ENCODE results near the gene CIITA. TPM values are rescaled to one million over a fixed set of nuclear protein-coding genes. Genes with fewer than 3 reads are reported as not detected.

Gene CIITA
- total and polyA plus RNA-seq, 9 of the 15 experiments (the other 6 are each of a cell fraction or from before 2014, with no cell fraction given): 0.01 to 0.20 (median 0.11) TPM; not detected in 4

DNA sequence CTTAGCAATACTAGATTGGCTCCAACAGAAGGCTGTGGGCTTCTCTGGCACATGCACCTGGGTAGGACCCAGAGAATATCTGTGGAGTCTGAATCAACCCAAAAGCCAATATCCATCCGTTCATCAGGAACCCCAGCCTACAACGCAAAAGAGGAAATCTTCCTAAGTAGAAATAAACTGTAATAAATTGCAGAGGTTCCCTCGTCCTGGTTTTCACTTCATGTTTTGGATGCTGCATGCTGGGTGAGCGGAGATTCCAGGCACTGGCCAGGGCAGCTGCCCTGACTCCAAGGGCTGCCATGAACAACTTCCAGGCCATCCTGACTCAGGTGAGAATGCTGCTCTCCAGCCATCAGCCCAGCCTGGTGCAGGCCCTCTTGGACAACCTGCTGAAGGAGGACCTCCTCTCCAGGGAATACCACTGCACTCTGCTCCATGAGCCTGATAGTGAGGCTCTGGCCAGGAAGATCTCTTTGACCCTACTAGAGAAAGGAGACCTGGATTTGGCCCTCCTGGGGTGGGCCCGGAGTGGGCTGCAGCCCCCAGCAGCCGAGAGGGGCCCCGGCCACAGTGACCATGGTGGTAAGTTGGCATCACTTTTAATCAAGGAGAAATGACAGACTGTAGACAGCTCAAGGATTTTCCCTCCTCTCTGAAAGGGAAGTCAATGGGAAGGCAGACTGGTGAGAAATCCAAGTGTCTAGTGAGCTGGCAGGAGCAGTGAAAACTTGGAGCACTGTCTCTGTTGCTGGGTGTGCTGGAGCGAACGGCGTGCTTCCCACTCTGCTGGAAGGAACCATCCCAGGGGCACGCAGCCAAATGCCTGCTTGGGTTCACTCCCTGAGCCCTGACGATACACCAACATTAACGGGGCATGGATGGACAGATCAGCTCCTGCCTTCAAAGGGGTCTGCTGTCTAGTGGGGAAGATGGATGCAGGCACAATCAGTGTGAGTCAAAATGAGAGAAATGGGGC is 10.7 kb upstream of the CIITA start:
- no peak overlapping the region for H3K27ac ChIP-seq (ENCODE audit: extremely low read depth, low read depth, low read length)
- BruUV-seq (replicated peaks): no TSS peak
- peaks cover 14 to 34% of the 10 kb centered on the region in 2 experiments; a peak in 4 of 5 replicates for H3K27me3 ChIP-seq (ENCODE audit: control insufficient read depth in 2 of 2, insufficient read depth in 2 of 2, low read length in 2 of 2)
- peaks cover 3% of the 10 kb centered on the region for H3K9me1 ChIP-seq (ENCODE audit: control insufficient read depth, insufficient read depth, low read length)
- intact Hi-C loops (cut with micrococcal nuclease) (no loop called here), in situ Hi-C loops (cut with MboI) (no loop called here)
- no peak overlapping the region for H2AFZ ChIP-seq (ENCODE audit: low read depth, low read length)
- no peaks in the 10 kb centered on the region for H3K79me2 ChIP-seq (ENCODE audit: control insufficient read depth, insufficient read depth, low read length)
- CTCF ChIA-PET (ENCODE audit: low intra/inter-chr PET ratio): no interaction called here
- peak overlapping the region in 1 of 2 experiments; percentile 45; a peak in 1 of 4 replicates for H3K9ac ChIP-seq (ENCODE audit: insufficient read depth in 1 of 2, low read depth in 2 of 2, low read length in 2 of 2)
- FAIRE-seq: no peak
- no peaks in the 10 kb centered on the region; a peak in 1 of 5 replicates for H3K4me1 ChIP-seq (replicated peaks in 1 of 2; ENCODE audit: control insufficient read depth in 2 of 2, insufficient read depth in 2 of 2, low read length in 2 of 2)
- under 1% methylated on average over 13 of the region's 13 CpGs for WGBS (ENCODE audit: insufficient coverage, low coverage, missing lambda C conversion rate)
- no peak overlapping the region for H3K4me3 ChIP-seq
- H3K4me2 ChIP-seq (ENCODE audit: insufficient read depth, low read length): no peak overlapping the region
- no peak for DNase-seq (ENCODE audit: extremely low read depth in 1 of 4, low spot score in 3 of 4)
- no peak for ATAC-seq
- H3K9me3 ChIP-seq (replicated peaks; ENCODE audit: control insufficient read depth, insufficient read depth, low read depth, low read length): no peaks in the 10 kb centered on the region
- POLR2A ChIA-PET: interaction anchor here (0.6 kb wide), 1 partner anchor 11 kb away, joined by 4 read pairs; no protein-coding TSS in a partner anchor
- peaks cover 6% of the 10 kb centered on the region; the same call in 1 of the 2 replicates for H4K20me1 ChIP-seq (replicated peaks; ENCODE audit: control insufficient read depth, insufficient read depth, low read length)
- no peaks in the 10 kb centered on the region for H3K36me3 ChIP-seq (ENCODE audit: control insufficient read depth, insufficient read depth, low read length)
- TF ChIP-seq, protein P1, sequence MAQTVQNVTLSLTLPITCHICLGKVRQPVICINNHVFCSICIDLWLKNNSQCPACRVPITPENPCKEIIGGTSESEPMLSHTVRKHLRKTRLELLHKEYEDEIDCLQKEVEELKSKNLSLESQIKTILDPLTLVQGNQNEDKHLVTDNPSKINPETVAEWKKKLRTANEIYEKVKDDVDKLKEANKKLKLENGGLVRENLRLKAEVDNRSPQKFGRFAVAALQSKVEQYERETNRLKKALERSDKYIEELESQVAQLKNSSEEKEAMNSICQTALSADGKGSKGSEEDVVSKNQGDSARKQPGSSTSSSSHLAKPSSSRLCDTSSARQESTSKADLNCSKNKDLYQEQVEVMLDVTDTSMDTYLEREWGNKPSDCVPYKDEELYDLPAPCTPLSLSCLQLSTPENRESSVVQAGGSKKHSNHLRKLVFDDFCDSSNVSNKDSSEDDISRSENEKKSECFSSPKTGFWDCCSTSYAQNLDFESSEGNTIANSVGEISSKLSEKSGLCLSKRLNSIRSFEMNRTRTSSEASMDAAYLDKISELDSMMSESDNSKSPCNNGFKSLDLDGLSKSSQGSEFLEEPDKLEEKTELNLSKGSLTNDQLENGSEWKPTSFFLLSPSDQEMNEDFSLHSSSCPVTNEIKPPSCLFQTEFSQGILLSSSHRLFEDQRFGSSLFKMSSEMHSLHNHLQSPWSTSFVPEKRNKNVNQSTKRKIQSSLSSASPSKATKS (CRISPR knock-in tag; IDR thresholded peaks at IDR 0.05): no peak
- TF ChIP-seq OTX1 (CRISPR knock-in tag; IDR thresholded peaks at IDR 0.05) (no peak), PML (IDR thresholded peaks at IDR 0.05; ENCODE audit: low read length) (no peak), ZNF699 (CRISPR knock-in tag; IDR thresholded peaks at IDR 0.05; ENCODE audit: insufficient replicate concordance) (no peak), ZKSCAN1 (IDR thresholded peaks at IDR 0.05; ENCODE audit: low read depth, low read length) (no peak), MCM7 (IDR thresholded peaks at IDR 0.05) (no peak), ZNF408 (CRISPR knock-in tag; IDR thresholded peaks at IDR 0.05; ENCODE audit: low read depth) (no peak)
- TF ChIP-seq, protein P2, sequence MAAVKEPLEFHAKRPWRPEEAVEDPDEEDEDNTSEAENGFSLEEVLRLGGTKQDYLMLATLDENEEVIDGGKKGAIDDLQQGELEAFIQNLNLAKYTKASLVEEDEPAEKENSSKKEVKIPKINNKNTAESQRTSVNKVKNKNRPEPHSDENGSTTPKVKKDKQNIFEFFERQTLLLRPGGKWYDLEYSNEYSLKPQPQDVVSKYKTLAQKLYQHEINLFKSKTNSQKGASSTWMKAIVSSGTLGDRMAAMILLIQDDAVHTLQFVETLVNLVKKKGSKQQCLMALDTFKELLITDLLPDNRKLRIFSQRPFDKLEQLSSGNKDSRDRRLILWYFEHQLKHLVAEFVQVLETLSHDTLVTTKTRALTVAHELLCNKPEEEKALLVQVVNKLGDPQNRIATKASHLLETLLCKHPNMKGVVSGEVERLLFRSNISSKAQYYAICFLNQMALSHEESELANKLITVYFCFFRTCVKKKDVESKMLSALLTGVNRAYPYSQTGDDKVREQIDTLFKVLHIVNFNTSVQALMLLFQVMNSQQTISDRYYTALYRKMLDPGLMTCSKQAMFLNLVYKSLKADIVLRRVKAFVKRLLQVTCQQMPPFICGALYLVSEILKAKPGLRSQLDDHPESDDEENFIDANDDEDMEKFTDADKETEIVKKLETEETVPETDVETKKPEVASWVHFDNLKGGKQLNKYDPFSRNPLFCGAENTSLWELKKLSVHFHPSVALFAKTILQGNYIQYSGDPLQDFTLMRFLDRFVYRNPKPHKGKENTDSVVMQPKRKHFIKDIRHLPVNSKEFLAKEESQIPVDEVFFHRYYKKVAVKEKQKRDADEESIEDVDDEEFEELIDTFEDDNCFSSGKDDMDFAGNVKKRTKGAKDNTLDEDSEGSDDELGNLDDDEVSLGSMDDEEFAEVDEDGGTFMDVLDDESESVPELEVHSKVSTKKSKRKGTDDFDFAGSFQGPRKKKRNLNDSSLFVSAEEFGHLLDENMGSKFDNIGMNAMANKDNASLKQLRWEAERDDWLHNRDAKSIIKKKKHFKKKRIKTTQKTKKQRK (IDR thresholded peaks at IDR 0.05; ENCODE audit: borderline replicate concordance, low read depth, low read length): no peak
- TF ChIP-seq, protein P3, sequence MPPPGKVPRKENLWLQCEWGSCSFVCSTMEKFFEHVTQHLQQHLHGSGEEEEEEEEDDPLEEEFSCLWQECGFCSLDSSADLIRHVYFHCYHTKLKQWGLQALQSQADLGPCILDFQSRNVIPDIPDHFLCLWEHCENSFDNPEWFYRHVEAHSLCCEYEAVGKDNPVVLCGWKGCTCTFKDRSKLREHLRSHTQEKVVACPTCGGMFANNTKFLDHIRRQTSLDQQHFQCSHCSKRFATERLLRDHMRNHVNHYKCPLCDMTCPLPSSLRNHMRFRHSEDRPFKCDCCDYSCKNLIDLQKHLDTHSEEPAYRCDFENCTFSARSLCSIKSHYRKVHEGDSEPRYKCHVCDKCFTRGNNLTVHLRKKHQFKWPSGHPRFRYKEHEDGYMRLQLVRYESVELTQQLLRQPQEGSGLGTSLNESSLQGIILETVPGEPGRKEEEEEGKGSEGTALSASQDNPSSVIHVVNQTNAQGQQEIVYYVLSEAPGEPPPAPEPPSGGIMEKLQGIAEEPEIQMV (tag; conservative IDR thresholded peaks at IDR 0.05; ENCODE audit: low read depth): no peak
- TF ChIP-seq, protein P4, sequence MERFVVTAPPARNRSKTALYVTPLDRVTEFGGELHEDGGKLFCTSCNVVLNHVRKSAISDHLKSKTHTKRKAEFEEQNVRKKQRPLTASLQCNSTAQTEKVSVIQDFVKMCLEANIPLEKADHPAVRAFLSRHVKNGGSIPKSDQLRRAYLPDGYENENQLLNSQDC (CRISPR knock-in tag; IDR thresholded peaks at IDR 0.05): no peak
